Measurements from ENCODE around the gene CDKN2C. TPM values are rescaled to one million over a fixed set of nuclear protein-coding genes. Genes with fewer than 3 reads are reported as not detected.

The CDKN2C gene
- total RNA-seq, 1 donor from 2014 or later = 17.1 TPM

Other genes with a start within 250 kb of the CDKN2C start
- gene FAF1, start 10.0 kb upstream of the CDKN2C start, total RNA-seq = 15.3 and 21.2 TPM in 2 replicates
- gene C1orf185, start 132.0 kb downstream of the CDKN2C start, total RNA-seq = not detected in 2 replicates